Neural progenitor cell (in vitro differentiated cells): ENCODE results near the gene FHL2.

ENCODE experiments used
- CTCF ChIP-seq: fragments of 200-600 bp; sonication (generic); IDR thresholded peaks from 2 replicates; pipeline ENCODE4 v1.5.1; 2017; ENCODE audit warnings: antibody characterized with exemption, mild to moderate bottlenecking
- EZH2phosphoT487 ChIP-seq: fragments of 200-600 bp; sonication (generic); IDR thresholded peaks from 2 replicates; pipeline ENCODE4 v1.6.1; 2017; ENCODE audit warnings: antibody characterized with exemption

GRCh38 chr2:105400138-105400540 lies 1.3 kb upstream of the FHL2 start:
- TF ChIP-seq CTCF = no peak
- TF ChIP-seq EZH2phosphoT487 = no peak
